GM19328 (cell line): Measurements from ENCODE around the gene PPP2R5B.

Experiments
- ATAC-seq: cut with Tn5 transposase; IDR thresholded peaks from one replicate; pipeline ENCODE4 v1.9.1; 2021; ENCODE audit warnings: mild to moderate bottlenecking, moderate library complexity; ENCODE audit not compliant: unreplicated experiment

PPP2R5B gene

DNA sequence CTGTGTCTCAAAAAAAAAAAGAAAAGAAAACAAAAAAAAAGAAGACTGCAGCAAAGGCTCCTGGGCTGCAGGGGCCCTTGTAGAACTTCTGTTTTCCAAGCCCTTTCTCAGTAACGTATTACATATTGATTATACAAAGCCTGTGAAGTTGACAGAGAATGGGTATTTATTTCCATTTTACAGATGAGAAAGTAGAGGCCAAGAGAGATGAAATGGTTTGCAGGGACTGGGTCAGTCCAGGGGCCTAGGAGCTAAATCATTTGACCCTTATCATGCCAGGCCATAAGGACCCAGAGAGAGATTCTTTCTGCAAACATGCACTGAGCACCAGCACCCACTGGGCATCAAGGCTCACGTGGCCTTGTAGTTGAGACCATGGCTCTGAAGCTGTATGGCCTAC is 4.5 kb downstream of the PPP2R5B start:
- ATAC-seq, result no peak

DNA sequence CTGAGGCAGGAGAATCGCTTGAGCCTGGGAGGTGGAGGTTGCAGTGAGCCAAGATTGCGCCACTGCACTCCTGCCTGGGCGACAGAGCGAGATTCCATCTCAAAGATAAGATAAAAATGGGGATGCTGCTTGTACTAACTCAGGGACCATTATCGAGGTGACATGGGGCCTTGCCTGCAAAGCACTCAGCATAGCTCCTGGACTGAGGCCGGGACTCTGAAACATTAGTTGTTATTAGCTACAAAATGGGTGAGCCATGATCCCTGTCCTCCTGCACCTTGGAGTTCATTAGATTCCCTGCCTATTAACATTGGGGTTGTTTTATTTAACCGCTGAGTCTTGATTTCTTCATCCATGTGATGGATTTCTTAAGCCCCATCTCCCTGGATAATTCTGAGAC is 5.1 kb downstream of the PPP2R5B start:
- ATAC-seq, result no peak

DNA sequence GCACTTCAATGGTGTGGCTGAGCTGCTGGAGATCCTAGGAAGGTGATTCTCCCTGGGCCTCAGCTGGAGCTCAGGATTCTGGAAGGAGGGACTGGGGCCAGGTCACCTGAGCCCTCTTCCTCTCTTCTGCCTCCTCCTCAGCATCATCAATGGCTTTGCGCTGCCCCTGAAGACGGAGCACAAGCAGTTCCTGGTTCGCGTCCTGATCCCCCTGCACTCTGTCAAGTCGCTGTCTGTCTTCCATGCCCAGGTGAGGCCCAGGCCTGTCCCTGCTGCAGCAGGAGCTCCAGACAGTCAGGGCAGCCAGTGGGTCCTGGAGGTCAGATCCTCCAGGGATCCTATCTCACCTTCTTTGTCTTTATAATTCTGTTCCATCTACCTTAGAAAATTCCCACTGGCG is 5.9 kb downstream of the PPP2R5B start:
- ATAC-seq, result no peak

DNA sequence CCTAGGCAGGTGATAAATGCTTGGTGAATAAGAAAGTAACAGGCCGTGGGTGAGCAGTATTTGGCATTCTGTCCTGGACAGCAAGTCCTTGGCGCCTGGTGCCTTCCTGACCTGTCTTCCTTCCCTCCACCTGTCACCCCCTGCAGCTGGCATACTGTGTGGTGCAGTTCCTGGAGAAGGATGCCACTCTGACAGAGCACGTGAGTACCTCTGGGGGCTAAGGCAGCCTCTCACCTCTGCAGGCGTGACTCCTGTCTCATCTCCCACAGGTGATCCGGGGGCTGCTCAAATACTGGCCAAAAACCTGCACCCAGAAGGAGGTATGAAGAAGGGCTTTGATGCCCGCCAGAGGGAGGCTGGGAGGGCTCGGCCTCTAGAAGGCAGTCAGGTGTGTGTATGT is 6.8 kb downstream of the PPP2R5B start:
- no peak for ATAC-seq

DNA sequence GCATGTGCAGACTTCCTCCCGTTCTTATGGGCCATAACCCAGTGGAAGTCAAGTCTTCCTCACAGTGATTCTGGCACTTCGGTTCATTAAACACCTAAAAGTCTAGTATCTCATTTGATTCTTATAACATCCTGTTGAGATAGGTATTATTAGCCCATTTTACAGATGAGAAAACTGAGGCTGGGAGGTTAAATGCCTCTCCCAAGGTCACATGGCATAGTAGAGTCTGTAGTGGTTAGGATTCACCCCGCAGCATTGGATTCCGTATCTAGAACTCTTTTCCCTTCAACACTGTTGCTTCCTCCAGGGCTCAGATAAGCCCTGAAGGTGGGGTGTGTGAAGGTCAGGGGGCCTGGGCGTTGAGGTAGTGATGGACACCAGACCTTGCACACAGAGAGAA is 7.8 kb downstream of the PPP2R5B start:
- no peak for ATAC-seq

DNA sequence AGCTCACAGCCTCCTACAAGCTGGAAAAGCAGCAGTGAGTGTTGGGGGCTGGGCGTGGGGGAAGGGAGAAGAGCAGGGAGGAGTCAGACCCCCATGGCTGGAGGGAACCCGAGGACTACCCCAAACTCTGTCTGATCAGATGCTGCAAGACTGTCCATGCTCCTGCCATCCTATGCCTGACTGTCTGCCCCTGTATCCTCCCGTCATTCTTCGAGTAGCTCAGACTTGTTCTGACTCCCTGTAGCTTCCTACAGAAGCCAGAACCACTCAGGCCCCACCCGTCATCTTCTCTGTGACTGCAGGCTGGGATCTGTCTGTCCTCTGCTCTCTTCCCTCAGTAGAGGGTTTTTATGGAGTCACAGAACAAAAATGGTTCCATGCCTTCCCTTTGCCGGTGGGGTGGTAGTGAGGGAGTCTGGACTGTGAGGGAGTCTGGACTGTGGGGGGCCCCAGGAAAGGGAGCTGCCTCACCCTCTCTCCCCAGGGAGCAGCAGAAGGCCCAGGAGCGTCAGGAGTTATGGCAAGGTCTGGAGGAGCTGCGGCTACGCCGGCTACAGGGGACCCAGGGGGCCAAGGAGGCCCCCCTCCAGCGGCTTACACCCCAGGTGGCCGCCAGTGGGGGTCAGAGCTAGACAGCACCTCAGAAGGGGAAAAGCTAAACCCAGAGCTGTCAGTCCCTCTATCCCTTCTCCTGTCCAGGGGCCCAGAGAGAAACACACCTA is 8.9 kb downstream of the PPP2R5B start:
- no peak for ATAC-seq

DNA sequence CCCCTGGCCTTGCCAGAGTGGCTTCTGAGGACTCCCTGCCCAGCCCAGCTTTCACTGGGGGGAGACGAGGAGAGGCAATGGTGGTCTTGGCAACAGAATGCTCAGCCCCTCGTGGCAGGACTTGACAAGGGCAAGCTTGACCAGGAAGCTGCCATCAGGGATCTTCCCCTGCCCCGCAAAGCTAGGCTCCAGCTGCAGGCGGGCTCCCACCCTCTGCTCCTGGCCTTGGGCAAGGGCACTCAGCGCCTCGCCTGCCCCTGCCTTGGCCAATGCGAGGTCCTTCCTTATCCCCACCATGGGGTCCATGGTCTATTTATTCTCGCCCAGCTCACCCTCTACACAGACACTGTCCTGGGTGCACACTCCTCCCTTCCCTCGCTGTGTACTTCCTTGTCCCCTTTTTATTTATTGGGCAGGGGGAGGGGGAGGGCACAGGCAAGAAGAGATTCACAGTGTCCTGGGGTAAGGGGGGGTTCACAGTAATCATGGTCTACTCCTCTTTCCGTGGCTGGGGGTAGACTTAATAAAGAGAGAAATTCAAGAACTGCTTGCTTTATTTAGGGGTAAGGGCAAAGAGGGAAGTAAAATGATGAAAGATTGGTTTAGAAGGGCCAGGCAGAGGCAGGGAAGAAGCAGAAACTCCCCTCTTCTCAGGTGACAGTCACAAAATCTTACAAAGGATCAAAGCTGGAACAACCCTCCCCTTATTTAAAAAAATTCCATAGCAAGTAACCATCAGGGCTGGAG is 9.6 kb downstream of the PPP2R5B start:
- no peak for ATAC-seq

DNA sequence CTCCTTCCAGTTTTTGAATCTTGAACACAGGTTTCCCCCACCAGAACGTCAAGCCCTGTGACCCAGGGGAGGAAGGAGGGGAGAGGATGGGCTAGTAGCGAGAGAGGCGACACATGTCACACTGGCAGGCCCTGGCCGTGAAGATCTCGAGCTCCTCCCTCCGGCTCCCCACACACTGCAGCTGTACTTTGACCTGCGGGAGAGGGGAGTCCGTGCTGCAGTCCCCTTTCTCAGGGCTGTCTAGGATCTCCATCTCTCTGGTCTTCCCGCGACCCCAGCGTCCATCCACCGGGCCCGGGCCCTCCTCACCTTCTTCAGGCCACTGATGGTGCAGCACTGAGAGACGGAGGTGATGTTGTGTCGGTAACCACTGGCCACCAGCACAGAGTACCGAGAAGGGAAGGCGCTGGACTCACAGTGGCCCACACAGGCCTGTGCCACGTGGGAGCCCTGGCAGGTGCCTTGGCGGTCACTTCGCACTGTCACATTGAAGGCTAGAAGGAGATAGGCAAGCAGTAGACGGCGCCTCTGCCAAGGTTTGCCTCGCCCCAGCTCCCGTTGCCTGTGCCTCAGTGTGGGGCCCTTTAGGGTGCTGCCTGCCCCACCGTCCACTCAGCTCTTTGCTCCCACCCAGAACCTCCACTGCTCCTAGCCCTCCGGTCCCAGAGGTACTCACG is 10.3 kb downstream of the PPP2R5B start:
- no peak for ATAC-seq

DNA sequence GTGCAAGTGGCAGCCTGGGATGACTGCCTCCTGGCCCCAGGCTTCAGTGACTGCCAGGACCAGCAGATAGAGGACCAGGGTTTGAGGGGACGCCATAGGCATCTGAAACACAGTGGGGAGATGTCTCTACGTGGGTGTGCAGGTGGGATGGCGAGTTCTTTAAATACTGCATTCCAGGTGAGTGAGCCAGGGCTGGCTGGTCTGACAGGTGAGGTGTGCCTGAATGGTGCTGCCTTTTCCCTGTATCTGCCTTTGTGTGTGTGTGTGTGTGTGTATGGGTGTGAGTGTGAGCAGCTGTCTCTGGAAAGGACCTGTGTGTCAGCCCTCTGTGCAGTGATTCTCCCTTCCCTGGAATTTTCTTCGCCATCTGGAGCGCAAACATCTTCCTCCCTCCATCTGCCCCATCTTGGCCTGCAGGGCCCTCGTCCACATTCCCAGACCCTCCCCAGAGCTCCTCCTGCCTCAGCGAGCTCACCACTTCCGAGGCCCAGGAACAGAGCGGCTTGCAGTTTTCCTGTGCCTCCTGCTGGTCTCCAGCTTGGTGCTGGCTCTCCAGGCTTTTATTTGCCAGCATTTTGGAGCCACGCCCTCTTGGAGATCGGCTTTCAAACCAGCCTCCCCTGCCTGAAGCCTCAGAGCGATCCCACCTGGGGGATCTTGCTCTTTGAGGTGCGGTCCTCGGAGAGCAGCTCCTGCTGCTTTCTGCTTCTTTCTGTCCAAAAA is 11.0 kb downstream of the PPP2R5B start, which contains the start of gene GPHA2:
Gene GPHA2 (minus strand): TSS at position 535 of the 723 bp plus-strand sequence. CDS start 433 bp downstream, at position 102.
- ATAC-seq, result no peak

DNA sequence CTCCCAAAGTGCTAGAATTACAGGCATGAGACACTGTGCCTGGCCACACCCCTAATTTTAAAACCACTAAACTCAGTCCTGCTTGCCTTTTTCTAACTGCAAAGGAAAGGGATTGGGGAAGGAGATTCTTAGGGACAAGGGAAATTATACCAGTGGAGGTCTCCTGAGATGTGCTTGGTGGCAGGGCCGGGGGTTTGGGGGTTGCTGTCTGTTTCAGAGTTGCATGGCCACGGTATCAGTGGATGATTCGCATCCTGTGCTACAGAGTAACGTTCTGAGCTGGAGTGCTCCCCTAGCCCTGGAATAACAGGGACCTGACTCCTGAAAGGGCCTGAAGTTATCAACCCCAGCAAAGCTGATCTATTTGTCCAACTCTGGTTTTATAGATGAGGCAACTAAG is 12.1 kb downstream of the PPP2R5B start:
- ATAC-seq, result no peak

DNA sequence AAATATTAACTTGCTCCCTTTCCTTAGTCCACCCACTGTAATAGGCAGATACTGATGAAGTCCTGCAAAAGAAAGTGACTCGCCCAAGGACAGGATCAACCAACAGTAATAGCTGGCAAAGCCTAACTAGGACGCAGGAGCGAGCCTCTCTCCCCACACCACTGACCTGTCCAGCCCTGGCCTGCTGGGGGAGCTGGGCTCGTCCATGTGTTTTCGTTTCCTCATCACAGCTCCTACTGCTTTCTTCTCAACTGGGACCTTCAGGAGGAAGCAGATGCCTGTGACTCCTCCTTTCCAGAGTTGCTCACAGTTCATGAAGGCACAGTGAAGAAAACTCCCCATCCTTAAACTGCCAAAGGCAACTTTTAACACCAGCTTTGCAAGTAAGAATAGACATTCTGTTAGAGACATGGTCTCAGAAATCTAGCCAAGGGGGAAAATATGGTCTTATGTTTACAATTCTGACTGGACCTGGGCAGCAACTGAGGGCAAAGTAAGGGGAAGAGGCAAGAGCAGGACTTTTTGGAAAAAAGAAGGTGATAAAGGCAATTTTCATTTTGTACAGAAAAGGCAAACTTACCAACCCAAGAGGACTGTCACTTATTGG is 22.8 kb downstream of the PPP2R5B start:
- ATAC-seq, result no peak

DNA sequence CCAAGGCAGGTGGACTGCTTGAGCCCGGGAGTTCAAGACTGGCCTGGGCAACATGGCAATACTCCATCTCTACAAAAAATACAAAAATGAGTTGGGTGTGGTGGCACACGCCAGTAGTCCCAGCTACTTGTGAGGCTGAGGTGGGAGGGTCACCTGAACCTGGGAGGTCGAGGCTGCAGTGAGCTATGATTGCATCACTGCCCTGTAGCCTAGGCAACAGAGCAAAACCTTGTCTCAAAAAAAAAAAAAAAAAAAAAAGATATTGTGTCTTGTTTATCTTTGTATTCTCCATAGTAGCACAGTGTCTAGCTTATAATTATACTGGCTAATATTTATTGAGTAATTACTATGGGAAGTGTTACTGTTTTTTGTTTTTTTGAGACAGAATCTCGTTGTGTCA is 27.0 kb downstream of the PPP2R5B start:
- ATAC-seq, result no peak

DNA sequence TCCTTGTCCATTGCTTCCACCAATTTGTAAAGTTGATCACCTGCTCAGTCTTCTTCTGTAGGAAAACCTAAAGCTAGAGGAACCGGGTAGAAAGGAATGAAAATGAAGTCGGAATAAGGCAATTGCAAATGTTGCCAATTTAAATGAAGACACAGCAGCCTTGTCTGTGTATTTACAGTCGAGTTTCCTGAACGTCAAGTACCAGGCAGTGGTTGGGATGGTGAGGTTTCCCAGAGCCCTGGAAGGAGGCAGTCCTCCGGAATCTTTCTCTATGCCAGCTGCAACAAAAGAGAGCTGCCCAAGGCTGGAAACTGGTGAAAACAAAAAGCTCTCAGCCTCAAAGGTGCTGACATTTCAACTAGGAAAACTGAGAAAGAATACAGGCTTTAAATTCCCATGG is 29.7 kb downstream of the PPP2R5B start:
- no peak for ATAC-seq

DNA sequence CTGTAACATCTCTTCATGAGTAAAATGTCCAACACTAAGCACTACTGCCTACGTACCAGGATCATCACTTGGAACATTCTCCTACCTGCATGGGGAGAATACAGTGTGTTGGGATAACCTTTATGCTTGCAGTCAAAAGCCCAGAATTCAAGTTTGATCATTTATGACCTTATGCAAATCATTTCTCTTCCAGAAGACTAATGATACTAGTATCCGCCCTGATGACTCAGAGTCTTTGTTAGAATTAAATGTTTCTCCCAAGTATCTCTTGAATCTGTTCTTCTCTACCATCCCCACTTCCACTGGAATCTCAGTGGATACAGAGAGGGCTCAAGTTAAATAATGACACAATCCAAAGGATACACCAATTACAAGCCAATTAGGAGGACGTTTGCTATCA is 35.0 kb downstream of the PPP2R5B start:
- no peak for ATAC-seq

DNA sequence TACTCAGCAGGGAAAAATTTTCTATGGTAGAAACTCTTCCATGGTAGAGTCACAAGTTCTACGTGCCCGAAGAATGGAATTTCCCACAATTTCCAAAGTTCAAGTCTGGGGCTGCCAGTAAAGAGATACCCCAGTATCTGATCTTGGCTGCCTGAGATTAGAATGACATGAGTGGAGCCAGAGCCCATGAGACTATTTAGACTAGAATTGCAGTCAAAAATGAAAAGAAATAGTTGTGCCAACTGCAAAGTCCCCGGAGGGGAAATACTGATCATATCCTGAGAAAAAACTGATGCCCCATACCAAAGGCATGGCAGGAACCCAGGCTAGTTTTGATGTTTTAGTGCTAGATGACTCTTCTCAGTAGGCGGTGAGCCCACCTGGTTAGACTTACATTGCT is 36.2 kb downstream of the PPP2R5B start:
- ATAC-seq, result no peak

DNA sequence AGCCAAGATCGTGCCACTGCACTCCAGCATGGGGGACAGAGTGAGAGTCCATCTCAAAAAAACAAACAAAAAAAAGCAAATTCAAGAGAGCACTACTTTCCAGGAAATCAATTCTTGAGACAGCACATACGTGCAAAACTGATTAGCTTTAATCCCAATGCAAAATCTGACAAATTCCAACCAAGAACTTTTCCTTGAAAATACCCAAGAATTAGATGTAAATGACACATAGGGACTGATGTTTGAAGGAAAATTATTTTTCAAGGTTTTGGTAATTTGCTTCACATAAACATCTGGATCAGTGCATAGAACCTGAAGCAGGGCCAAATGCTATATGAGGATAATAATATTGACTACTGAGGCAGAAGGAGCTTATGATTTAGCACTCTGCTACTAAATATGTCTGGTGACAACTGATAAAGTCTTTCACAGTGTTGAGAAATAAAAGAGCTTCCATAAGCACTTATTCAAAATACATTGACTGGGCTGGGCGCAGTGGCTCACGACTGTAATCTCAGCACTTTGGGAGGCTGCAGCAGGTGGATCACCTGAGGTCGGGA is 38.7 kb downstream of the PPP2R5B start:
- no peak for ATAC-seq

DNA sequence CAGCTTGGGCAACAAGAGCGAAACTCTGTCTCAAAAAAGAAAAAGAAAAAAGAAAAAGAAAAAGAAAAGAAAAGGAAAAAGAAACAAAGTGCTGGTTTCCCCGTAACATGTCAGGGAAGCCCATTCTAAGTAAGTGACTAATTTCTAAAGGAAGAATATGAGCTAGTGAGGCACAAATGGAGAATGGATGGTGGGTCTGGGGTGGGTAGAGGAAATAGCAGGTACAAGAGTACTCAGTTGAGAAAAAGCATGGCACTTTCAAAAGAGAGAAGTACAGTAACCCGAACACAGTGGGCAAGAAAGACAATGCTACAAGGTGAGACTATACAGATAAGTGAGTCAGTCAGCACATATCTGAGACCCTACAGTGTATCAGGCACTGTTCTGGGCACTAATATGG is 42.9 kb downstream of the PPP2R5B start:
- ATAC-seq, result no peak

DNA sequence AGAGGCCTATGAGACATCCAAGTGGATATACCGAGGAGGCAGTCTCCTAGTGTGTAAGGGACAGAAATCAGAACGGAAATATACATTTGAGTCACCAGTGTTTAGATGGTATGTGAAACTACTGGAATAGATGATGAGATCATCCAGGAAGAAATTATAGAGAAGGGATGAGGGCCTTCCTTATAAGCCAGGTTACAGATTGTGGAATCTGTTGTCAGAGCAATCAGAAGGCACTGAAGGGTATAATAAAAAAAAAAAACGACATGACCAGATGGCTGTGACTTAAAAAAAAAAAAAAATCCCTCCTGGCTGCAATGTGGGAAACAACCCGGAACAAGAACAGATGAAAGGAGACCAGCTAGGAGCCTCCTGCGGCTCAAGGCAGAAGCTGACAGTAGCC is 44.7 kb downstream of the PPP2R5B start:
- ATAC-seq, result no peak

DNA sequence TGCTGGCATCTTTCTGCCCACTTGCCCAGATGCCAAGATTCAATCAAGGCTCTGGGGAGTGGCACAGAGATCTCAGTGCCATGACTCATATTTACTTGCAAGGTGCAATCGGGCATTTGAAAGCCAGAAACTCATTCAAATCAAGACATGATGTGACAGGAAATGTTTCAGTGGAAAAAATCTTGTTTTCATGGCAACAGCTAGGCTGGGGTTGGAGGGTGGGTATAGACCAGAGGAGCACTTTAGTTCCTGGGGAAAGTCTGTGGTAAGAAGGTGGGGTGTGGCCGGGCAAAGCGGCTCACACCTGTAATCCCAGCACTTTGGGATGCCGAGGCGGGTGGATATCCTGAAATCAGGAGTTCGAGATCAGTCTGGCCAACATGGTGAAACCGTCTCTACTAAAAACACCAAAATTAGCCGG is 46.3 kb downstream of the PPP2R5B start:
- no peak for ATAC-seq

DNA sequence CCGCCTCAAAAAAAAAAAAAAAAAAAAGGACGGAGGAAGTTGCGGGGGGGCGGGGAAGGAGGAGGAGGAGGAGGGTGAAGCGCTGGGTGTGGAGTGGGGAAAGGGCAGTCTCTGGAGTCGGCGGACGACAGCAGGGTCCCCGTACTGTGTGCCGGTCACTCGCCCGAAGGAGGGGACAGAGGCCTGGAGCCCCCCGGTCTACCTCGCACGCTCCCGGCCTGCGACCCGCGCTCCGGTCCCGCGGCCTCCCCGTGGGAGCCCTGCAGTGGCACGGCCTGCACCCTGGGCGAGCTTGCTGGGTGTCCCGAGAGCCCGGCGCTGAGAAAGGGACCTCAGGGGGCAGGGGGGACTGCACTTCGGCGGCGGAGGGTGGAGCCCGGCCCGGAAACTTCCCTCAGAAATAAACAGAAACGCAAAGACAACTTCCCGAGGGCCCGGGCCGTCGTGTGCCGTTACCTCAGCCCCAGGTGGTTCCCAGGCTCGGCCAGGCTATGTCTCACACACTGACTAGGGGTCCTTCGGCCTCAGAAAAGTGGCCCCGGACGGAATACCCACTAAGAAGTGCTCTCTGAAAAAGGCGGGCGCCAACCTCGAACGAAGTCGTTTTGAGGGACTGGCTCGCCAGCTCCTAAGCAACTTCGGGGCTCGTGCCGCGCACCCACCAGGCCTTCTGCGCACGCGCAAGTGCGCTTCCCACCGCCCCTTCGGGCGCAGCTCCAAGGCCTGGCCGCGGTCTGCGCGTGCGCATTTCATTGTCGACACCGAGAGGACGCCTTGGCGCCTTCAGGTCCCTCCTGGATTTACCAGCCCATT is 47.1 kb downstream of the PPP2R5B start, which contains the start of gene MAJIN:
Gene MAJIN (minus strand): TSS at position 688 of the 813 bp plus-strand sequence. CDS start 12,703 bp downstream, outside the sequence.
- ATAC-seq, result no peak
